ENCODE data around the gene RNF115. TPM values are rescaled to one million over a fixed set of nuclear protein-coding genes. Genes with fewer than 3 reads are reported as not detected.
"Not testable (repeated sequence)": the region's sequence is repeated elsewhere in the genome, so short reads cannot be mapped to it uniquely, and the experiment has no call there.

The RNF115 gene
- total and polyA plus RNA-seq, 2 donors (not counting 1 experiment from before 2014, with no cell fraction given), result 4.6 to 19.8 TPM

DNA sequence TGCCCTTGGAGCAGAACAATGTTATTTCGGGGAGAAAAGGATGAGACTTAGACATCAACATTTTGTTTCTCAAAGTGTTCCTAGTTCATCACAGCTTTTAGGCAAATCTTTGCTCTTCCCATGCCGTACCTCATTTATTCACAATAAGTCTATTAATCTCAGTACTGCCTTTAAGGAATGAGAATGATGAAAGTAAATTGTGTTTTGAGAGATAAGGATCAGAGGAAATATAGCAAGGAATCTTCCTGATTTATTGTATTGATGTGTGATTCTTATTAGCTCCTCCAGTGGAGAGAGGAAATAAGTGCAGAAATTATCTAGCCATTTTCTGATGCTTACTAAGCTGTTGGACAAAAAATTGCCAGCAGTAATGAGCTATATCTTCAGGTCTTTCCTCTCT is 2.1 kb upstream of the RNF115 start:
- TF ChIP-seq EZH2 (IDR thresholded peaks at IDR 0.05; ENCODE audit: borderline replicate concordance, insufficient read depth, low read depth, low read length, poor library complexity, severe bottlenecking), result no peak
- TF ChIP-seq, protein P1, sequence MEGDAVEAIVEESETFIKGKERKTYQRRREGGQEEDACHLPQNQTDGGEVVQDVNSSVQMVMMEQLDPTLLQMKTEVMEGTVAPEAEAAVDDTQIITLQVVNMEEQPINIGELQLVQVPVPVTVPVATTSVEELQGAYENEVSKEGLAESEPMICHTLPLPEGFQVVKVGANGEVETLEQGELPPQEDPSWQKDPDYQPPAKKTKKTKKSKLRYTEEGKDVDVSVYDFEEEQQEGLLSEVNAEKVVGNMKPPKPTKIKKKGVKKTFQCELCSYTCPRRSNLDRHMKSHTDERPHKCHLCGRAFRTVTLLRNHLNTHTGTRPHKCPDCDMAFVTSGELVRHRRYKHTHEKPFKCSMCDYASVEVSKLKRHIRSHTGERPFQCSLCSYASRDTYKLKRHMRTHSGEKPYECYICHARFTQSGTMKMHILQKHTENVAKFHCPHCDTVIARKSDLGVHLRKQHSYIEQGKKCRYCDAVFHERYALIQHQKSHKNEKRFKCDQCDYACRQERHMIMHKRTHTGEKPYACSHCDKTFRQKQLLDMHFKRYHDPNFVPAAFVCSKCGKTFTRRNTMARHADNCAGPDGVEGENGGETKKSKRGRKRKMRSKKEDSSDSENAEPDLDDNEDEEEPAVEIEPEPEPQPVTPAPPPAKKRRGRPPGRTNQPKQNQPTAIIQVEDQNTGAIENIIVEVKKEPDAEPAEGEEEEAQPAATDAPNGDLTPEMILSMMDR (IDR thresholded peaks at IDR 0.05), result no peak
- H3K27me3 ChIP-seq (replicated peaks in 1 of 4; ENCODE audit: control extremely low read depth in 1 of 4, control insufficient read depth in 3 of 4, insufficient read depth in 4 of 4, low read length in 3 of 4), result no peaks in the 10 kb centered on the region
- H3K9me3 ChIP-seq (ENCODE audit: control extremely low read depth in 1 of 3, control insufficient read depth in 2 of 3, insufficient read depth in 1 of 3, low read length in 2 of 3), result no peaks in the 10 kb centered on the region
- H3K36me3 ChIP-seq (replicated peaks in 1 of 2; ENCODE audit: control extremely low read depth in 1 of 2, control insufficient read depth in 1 of 2, extremely low read depth in 1 of 2, insufficient read depth in 2 of 2, low read length in 1 of 2), result peaks cover 11 to 50% of the 10 kb centered on the region in 2 experiments
- peaks cover 4% of the 10 kb centered on the region for H4K20me1 ChIP-seq (ENCODE audit: control insufficient read depth, insufficient read depth, low read length, poor library complexity, severe bottlenecking)
- Mint-ChIP-seq H3K4me1 (peaks cover 28% of the 10 kb centered on the region), H3K27me3 (no peaks in the 10 kb centered on the region), H3K9me3 (ENCODE audit: insufficient read depth) (no peaks in the 10 kb centered on the region), H3K4me3 (peak overlapping the region; percentile 71), H3K27ac (peak overlapping the region; percentile 22)
- no peak overlapping the region for H3K27ac ChIP-seq (ENCODE audit: low read length in 2 of 2)
- peaks cover 29% of the 10 kb centered on the region for H3K79me2 ChIP-seq (ENCODE audit: control insufficient read depth, insufficient read depth, low read length)
- no peak overlapping the region for H3K4me2 ChIP-seq (replicated peaks; ENCODE audit: low read depth, low read length, poor library complexity, severe bottlenecking)
- H3K4me1 ChIP-seq (ENCODE audit: control insufficient read depth in 2 of 2, insufficient read depth in 2 of 2, low read length in 2 of 2), result peaks cover 12 to 13% of the 10 kb centered on the region in 2 donors
- H3K4me3 ChIP-seq (ENCODE audit: control extremely low read depth in 1 of 5, extremely low read depth in 1 of 5, insufficient read depth in 1 of 5, low read depth in 2 of 5, low read length in 4 of 5), result no peak overlapping the region
- no CpG with 5 or more reads among the region's 2 CpGs for WGBS (ENCODE audit: insufficient coverage)
- H3K9ac ChIP-seq (ENCODE audit: low read length), result no peak overlapping the region
- ChIA-PET CTCF (interaction anchor here (1.2 to 1.4 kb wide), 2 partner anchors 15 to 19 kb away, joined by 3 to 7 read pairs; partner anchors contain the start of gene NUDT17), POLR2A (no interaction called here)
- DNase-seq, result no peak
- ATAC-seq (ENCODE audit: low read depth), result no peak
- intact Hi-C loops (cut with micrococcal nuclease), result no loop called here
- H2AFZ ChIP-seq (ENCODE audit: insufficient read depth, low read depth, low read length, poor library complexity, severe bottlenecking), result no peak overlapping the region

DNA sequence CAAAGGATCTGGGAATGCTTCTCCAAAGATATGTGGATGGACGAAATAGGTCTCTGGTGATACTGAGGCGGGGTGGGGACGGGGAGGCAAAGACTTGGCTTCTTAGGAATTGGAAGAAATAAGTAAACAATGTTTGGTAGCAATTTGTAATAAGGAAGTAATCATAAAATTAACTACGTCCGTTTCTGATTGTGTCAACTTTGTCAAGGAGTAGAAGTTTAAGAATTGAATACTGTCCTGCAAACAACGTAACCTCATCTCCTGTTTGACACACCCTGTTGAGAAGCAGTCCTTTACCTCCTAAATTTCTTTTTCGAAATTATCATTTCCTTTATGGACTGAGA is 576 bp upstream of the RNF115 start:
- peaks cover 28% of the 10 kb centered on the region for H3K4me1 Mint-ChIP-seq
- DNase-seq (no peak), ATAC-seq (ENCODE audit: low read depth) (no peak)
- Histone ChIP-seq H3K9ac (ENCODE audit: low read length) (peak overlapping the region; percentile 81), H3K4me1 (ENCODE audit: control insufficient read depth in 2 of 2, insufficient read depth in 2 of 2, low read length in 2 of 2) (peaks cover 12 to 13% of the 10 kb centered on the region in 2 donors), H2AFZ (ENCODE audit: insufficient read depth, low read depth, low read length, poor library complexity, severe bottlenecking) (peak overlapping the region; percentile 96), H3K9me3 (ENCODE audit: control extremely low read depth in 1 of 3, control insufficient read depth in 2 of 3, insufficient read depth in 1 of 3, low read length in 2 of 3) (no peaks in the 10 kb centered on the region), H4K20me1 (ENCODE audit: control insufficient read depth, insufficient read depth, low read length, poor library complexity, severe bottlenecking) (peaks cover 4% of the 10 kb centered on the region), H3K27me3 (replicated peaks in 1 of 4; ENCODE audit: control extremely low read depth in 1 of 4, control insufficient read depth in 3 of 4, insufficient read depth in 4 of 4, low read length in 3 of 4) (no peaks in the 10 kb centered on the region), H3K36me3 (replicated peaks in 1 of 2; ENCODE audit: control extremely low read depth in 1 of 2, control insufficient read depth in 1 of 2, extremely low read depth in 1 of 2, insufficient read depth in 2 of 2, low read length in 1 of 2) (peaks cover 11 to 34% of the 10 kb centered on the region in 2 experiments), H3K4me3 (ENCODE audit: control extremely low read depth in 1 of 5, extremely low read depth in 1 of 5, insufficient read depth in 1 of 5, low read depth in 2 of 5, low read length in 4 of 5) (peak overlapping the region; percentile 66 to 97 (median 82)), H3K27ac (ENCODE audit: low read length in 2 of 2) (peak overlapping the region; percentile 61 to 89), H3K4me2 (replicated peaks; ENCODE audit: low read depth, low read length, poor library complexity, severe bottlenecking) (peak overlapping the region; percentile 82), H3K79me2 (ENCODE audit: control insufficient read depth, insufficient read depth, low read length) (peaks cover 30% of the 10 kb centered on the region)
- no peaks in the 10 kb centered on the region for H3K9me3 Mint-ChIP-seq (ENCODE audit: insufficient read depth)
- TF ChIP-seq, protein P1 (IDR thresholded peaks at IDR 0.05), result no peak
- TF ChIP-seq EZH2 (IDR thresholded peaks at IDR 0.05; ENCODE audit: borderline replicate concordance, insufficient read depth, low read depth, low read length, poor library complexity, severe bottlenecking), result no peak
- CTCF ChIA-PET, result interaction anchor here (0.9 to 1.5 kb wide), 3 partner anchors 20 to 86 kb away, joined by 3 to 15 read pairs (median 10); partner anchors contain the start of genes NUDT17 and PIAS3
- intact Hi-C loops (cut with micrococcal nuclease), result loop anchor here (1.0 to 2.0 kb wide), 3 partner anchors 21 to 94 kb away; partner anchors contain the start of genes NUDT17 and PEX11B
- peak overlapping the region; percentile 97 for H3K27ac Mint-ChIP-seq
- POLR2A ChIA-PET, result interaction anchor here (0.5 to 1.8 kb wide), 7 partner anchors 21 to 228 kb away, joined by 3 to 11 read pairs (median 4); partner anchors contain the start of genes NUDT17, PEX11B, PIAS3 and RBM8A
- H3K4me3 Mint-ChIP-seq, result peak overlapping the region; percentile 98
- no peaks in the 10 kb centered on the region for H3K27me3 Mint-ChIP-seq
- WGBS (ENCODE audit: insufficient coverage), result 0% methylated on average over 3 of the region's 7 CpGs

DNA sequence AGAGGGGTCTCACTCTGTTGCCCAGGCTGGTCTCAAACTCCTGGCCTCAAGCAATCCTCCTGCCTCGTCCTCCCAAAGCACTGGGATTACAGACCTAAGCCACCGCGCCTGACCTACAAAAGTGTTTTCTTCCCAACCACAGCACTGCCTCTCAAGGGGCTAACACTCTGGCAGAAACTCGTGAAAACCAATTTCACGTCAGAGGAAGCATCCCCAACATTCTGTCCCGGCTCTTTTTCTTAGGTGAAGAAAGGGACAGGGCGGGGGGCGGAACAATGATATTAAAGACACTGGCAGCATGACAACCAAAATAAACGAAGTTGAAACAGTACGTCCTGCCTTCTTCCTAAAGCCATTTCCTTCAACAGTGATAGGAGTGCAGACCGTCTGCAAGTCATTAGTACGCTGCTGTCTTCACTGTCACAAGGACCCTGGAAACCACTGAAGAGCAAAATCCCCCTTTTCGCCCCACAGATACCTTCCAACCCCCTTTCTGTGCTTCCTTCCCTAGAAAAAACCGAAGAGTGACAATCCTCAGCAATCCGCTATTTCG is 1.0 kb downstream of the RNF115 start:
- peaks cover 11 to 18% of the 10 kb centered on the region in 2 experiments for H3K36me3 ChIP-seq (replicated peaks in 1 of 2; ENCODE audit: control extremely low read depth in 1 of 2, control insufficient read depth in 1 of 2, extremely low read depth in 1 of 2, insufficient read depth in 2 of 2, low read length in 1 of 2)
- H2AFZ ChIP-seq (ENCODE audit: insufficient read depth, low read depth, low read length, poor library complexity, severe bottlenecking); POLR2A ChIA-PET; CTCF ChIA-PET; H3K4me2 ChIP-seq (replicated peaks; ENCODE audit: low read depth, low read length, poor library complexity, severe bottlenecking); H3K9ac ChIP-seq (ENCODE audit: low read length); H3K27me3 Mint-ChIP-seq; H3K27me3 ChIP-seq (replicated peaks in 1 of 4; ENCODE audit: control extremely low read depth in 1 of 4, control insufficient read depth in 3 of 4, insufficient read depth in 4 of 4, low read length in 3 of 4); ATAC-seq (ENCODE audit: low read depth); H3K9me3 Mint-ChIP-seq (ENCODE audit: insufficient read depth); H3K27ac Mint-ChIP-seq; H3K4me3 ChIP-seq (ENCODE audit: control extremely low read depth in 1 of 5, extremely low read depth in 1 of 5, insufficient read depth in 1 of 5, low read depth in 2 of 5, low read length in 4 of 5); DNase-seq; H3K9me3 ChIP-seq (ENCODE audit: control extremely low read depth in 1 of 3, control insufficient read depth in 2 of 3, insufficient read depth in 1 of 3, low read length in 2 of 3); H4K20me1 ChIP-seq (ENCODE audit: control insufficient read depth, insufficient read depth, low read length, poor library complexity, severe bottlenecking); H3K27ac ChIP-seq (ENCODE audit: low read length in 2 of 2); H3K4me3 Mint-ChIP-seq; intact Hi-C loops (cut with micrococcal nuclease): not testable (repeated sequence)
- peaks cover 35% of the 10 kb centered on the region for H3K79me2 ChIP-seq (ENCODE audit: control insufficient read depth, insufficient read depth, low read length)
- H3K4me1 ChIP-seq (ENCODE audit: control insufficient read depth in 2 of 2, insufficient read depth in 2 of 2, low read length in 2 of 2), result peaks cover 9 to 12% of the 10 kb centered on the region in 2 donors
- WGBS (ENCODE audit: insufficient coverage), result no CpG with 5 or more reads among the region's 16 CpGs
- peaks cover 23% of the 10 kb centered on the region for H3K4me1 Mint-ChIP-seq
